HepG2 (cell line): Measurements from ENCODE around the gene ERFL. TPM values are rescaled to one million over a fixed set of nuclear protein-coding genes. Genes with fewer than 3 reads are reported as not detected.

Experiments used
- ATAC-seq: fragments of 200-7000 bp; cut with Tn5 transposase; 3 replicates; pipeline ENCODE4 v1.9.1; 2020; ENCODE audit warnings: mild to moderate bottlenecking, moderate library complexity
- BruUV-seq: library from RNA; stranded (reverse); fragments of 400-500 nt; replicated peaks from 2 replicates; lab custom pipeline; 2021; lab: Mats Ljungman, UMichigan
- CTCF ChIA-PET: fragments of 300-600 bp; formaldehyde crosslinking; extraction: SDS; loops from one replicate; lab custom pipeline; 2021; ENCODE audit warnings: low total read pairs, inconsistent platforms, low intra/inter-chr PET ratio; lab: Yijun Ruan, JAX
- POLR2A ChIA-PET: fragments of 350-600 bp; sonication (Branson Sonifier 250); formaldehyde crosslinking; loops from one replicate; lab custom pipeline; 2020; ENCODE audit warnings: antibody characterized with exemption, inconsistent platforms; lab: Yijun Ruan, JAX
- DNase-seq: peaks from one replicate; pipeline ENCODE4 v3.0.0-alpha.2; 2015; ENCODE audit warnings: low spot score
- FAIRE-seq: peaks from 3 replicates; lab custom pipeline; 2011; peaks lifted over from hg19 to GRCh38; lab: Jason Lieb, UNC
- H2AFZ ChIP-seq: one replicate; pipeline ENCODE4 v1.6.1; 2011; ENCODE audit warnings: low read length, inconsistent platforms
- H3K27ac ChIP-seq: fragments of 300-600 bp; 3 replicates; pipeline ENCODE4 v1.8.0; 2011; ENCODE audit warnings: mixed run types, mild to moderate bottlenecking, mixed read lengths, low read length, inconsistent platforms; ENCODE audit not compliant: insufficient read depth; ENCODE audit errors: extremely low read length
- H3K27me3 ChIP-seq, 2 experiments: fragments of 200-600 bp in 1 of 2; 2 replicates in 1 of 2; 3 replicates in 1 of 2; pipeline versions ENCODE4 v1.6.0 to v1.8.0; 2011; ENCODE audit warnings: low read length in 2 of 2, mild to moderate bottlenecking in 2 of 2, moderate library complexity in 2 of 2, inconsistent platforms in 1 of 2; ENCODE audit not compliant: insufficient read depth in 2 of 2, control insufficient read depth in 1 of 2
- H3K36me3 ChIP-seq, 2 experiments: fragments of 200-600 bp in 1 of 2; replicated peaks in 1 of 2; 2 replicates in 1 of 2; 3 replicates in 1 of 2; pipeline versions ENCODE4 v1.5.1 to v1.8.0; 2011; ENCODE audit warnings: low read length in 2 of 2, inconsistent platforms in 1 of 2; ENCODE audit not compliant: insufficient read depth in 2 of 2, control insufficient read depth in 1 of 2
- H3K4me1 ChIP-seq: 2 replicates; pipeline ENCODE4 v1.5.1; 2012; ENCODE audit warnings: low read length, inconsistent platforms; ENCODE audit not compliant: insufficient read depth
- H3K4me2 ChIP-seq: 2 replicates; pipeline ENCODE4 v1.6.0; 2011; ENCODE audit warnings: low read depth, low read length, inconsistent platforms
- H3K4me3 ChIP-seq, 3 experiments: fragments of 200-600 bp in 1 of 3; sonication (generic), shearing (Covaris generic) in 1 of 3; replicated peaks in 1 of 3; 2 replicates each; pipeline ENCODE4 v1.5.1; 2011 to 2016; ENCODE audit warnings: low read length in 3 of 3, inconsistent platforms in 2 of 3, low read depth in 2 of 3, mild to moderate bottlenecking in 2 of 3, control low read depth in 1 of 3, mixed read lengths in 1 of 3; ENCODE audit not compliant: insufficient read depth in 1 of 3
- H3K79me2 ChIP-seq: one replicate; pipeline ENCODE4 v1.6.1; 2011; ENCODE audit warnings: low read length, inconsistent platforms; ENCODE audit not compliant: insufficient read depth
- H3K9ac ChIP-seq: 2 replicates; pipeline ENCODE4 v1.6.0; 2011; ENCODE audit warnings: mild to moderate bottlenecking, low read depth, low read length, inconsistent platforms; ENCODE audit not compliant: insufficient read depth
- H3K9me3 ChIP-seq: 2 replicates; pipeline ENCODE4 v1.5.1; 2012; ENCODE audit warnings: mild to moderate bottlenecking, low read length
- H4K20me1 ChIP-seq: 2 replicates; pipeline ENCODE4 v1.6.0; 2011; ENCODE audit warnings: inconsistent platforms, mild to moderate bottlenecking, low read length, moderate library complexity; ENCODE audit not compliant: insufficient read depth
- ATF6 ChIP-seq: sonication (generic); formaldehyde crosslinking; conservative IDR thresholded peaks from 2 replicates; pipeline ENCODE4 v1.4.0; 2020; ENCODE audit warnings: missing genetic modification reagents
- CTCF ChIP-seq: sonication (generic); formaldehyde crosslinking; IDR thresholded peaks from 2 replicates; pipeline ENCODE4 v1.5.0; 2020; ENCODE audit warnings: mild to moderate bottlenecking, missing genetic modification reagents, moderate library complexity
- FOXK2 ChIP-seq: fragments of 450-650 bp; IDR thresholded peaks from 2 replicates; pipeline ENCODE4 v1.6.1; 2016
- IRF2 ChIP-seq: IDR thresholded peaks from 2 replicates; pipeline ENCODE4 v1.6.1; 2018; ENCODE audit warnings: missing genetic modification reagents, missing compliant biosample characterization
- IRX3 ChIP-seq: sonication (generic); formaldehyde crosslinking; IDR thresholded peaks from 2 replicates; pipeline ENCODE4 v1.8.1; 2023; ENCODE audit warnings: mild to moderate bottlenecking, low read depth, missing genetic modification reagents, borderline replicate concordance
- JUN ChIP-seq: sonication (generic); formaldehyde crosslinking; IDR thresholded peaks from 2 replicates; pipeline ENCODE4 v1.4.0; 2020; ENCODE audit warnings: mild to moderate bottlenecking, missing genetic modification reagents
- SMARCE1 ChIP-seq: fragments of 450-650 bp; IDR thresholded peaks from 2 replicates; pipeline ENCODE4 v1.6.1; 2017; ENCODE audit warnings: borderline replicate concordance
- STAG1 ChIP-seq: sonication (generic); formaldehyde crosslinking; IDR thresholded peaks from 2 replicates; pipeline ENCODE4 v1.4.0; 2020; ENCODE audit warnings: missing genetic modification reagents
- XRCC5 ChIP-seq: fragments of 200-400 bp; formaldehyde crosslinking; optimal IDR thresholded peaks from 2 replicates; pipeline ENCODE3; 2017; ENCODE audit warnings: mild to moderate bottlenecking, low read length
- YY1 ChIP-seq: IDR thresholded peaks from 2 replicates; pipeline ENCODE4 v1.6.1; 2011; ENCODE audit warnings: low read length, low read depth, moderate library complexity, mild to moderate bottlenecking; ENCODE audit not compliant: insufficient read depth, insufficient replicate concordance
- ZBTB3 ChIP-seq: sonication (generic); formaldehyde crosslinking; IDR thresholded peaks from 2 replicates; pipeline ENCODE4 v1.4.0; 2020; ENCODE audit warnings: low read depth, mild to moderate bottlenecking, moderate library complexity, missing genetic modification reagents, borderline replicate concordance
- ZFY ChIP-seq: sonication (generic); formaldehyde crosslinking; IDR thresholded peaks from 2 replicates; pipeline ENCODE4 v1.4.0; 2020; ENCODE audit warnings: missing genetic modification reagents
- ZNF282 ChIP-seq: fragments of 450-650 bp; IDR thresholded peaks from 2 replicates; pipeline ENCODE4 v1.6.1; 2018; ENCODE audit not compliant: partially characterized antibody
- ZNF33A ChIP-seq: sonication (generic); formaldehyde crosslinking; IDR thresholded peaks from 2 replicates; pipeline ENCODE4 v1.5.1; 2020; ENCODE audit warnings: missing genetic modification reagents, mild to moderate bottlenecking, moderate library complexity, borderline replicate concordance
- ZNF558 ChIP-seq: sonication (generic); formaldehyde crosslinking; IDR thresholded peaks from 2 replicates; pipeline ENCODE4 v1.9.0; 2022; ENCODE audit warnings: mild to moderate bottlenecking, missing genetic modification reagents, borderline replicate concordance
- ZNF572 ChIP-seq: sonication (generic); formaldehyde crosslinking; IDR thresholded peaks from 2 replicates; pipeline ENCODE4 v1.5.1; 2020; ENCODE audit warnings: mild to moderate bottlenecking, missing genetic modification reagents
- ZNF576 ChIP-seq: sonication (generic); formaldehyde crosslinking; IDR thresholded peaks from 2 replicates; pipeline ENCODE4 v1.4.0; 2020; ENCODE audit warnings: mild to moderate bottlenecking, missing genetic modification reagents
- ZNF710 ChIP-seq: sonication (generic); formaldehyde crosslinking; IDR thresholded peaks from 2 replicates; pipeline ENCODE4 v1.5.0; 2020; ENCODE audit warnings: mild to moderate bottlenecking, missing genetic modification reagents, borderline replicate concordance
- ZNF780A ChIP-seq: sonication (generic); formaldehyde crosslinking; IDR thresholded peaks from 2 replicates; pipeline ENCODE4 v1.8.0; 2022; ENCODE audit warnings: mild to moderate bottlenecking, missing genetic modification reagents, moderate library complexity
- WGBS: methylation state at CpG from one replicate; pipeline ENCODE4 v1.1.6; 2017; ENCODE audit warnings: low lambda C conversion rate; 5-methylcytosine and 5-hydroxymethylcytosine counted together
- in situ Hi-C: cut with HindIII; loops from 2 replicates; pipeline ENCODE4 v1.10.0; 2017; ENCODE audit warnings: low pct_unique_long_range_greater_than_20kb; ENCODE audit not compliant: extremely low pct_ligation_motif_present
- intact Hi-C: fragments of 100-400 bp; cut with micrococcal nuclease; formaldehyde crosslinking; loops from one replicate; pipeline ENCODE4 v1.10.0; 2022; ENCODE audit not compliant: unreplicated experiment
- polyA plus RNA-seq, 8 experiments: library from polyadenylated mRNA; depleted of rRNA in 3 of 8; stranded (reverse) in 7 of 8; unstranded in 1 of 8; fragments of >200 nt; fragmentation: Illumina TruSeq in 4 of 8; extraction: Trizol in 4 of 8; gene quantifications; 2 replicates each; pipeline versions ENCODE4 v1.2.1 to v1.2.3, GENCODE V29; 2011 to 2016; ENCODE audit warnings: low read depth in 4 of 8, missing spikeins in 1 of 8, mixed read lengths in 1 of 8; ENCODE audit not compliant: insufficient read depth in 1 of 8
- total RNA-seq, 5 experiments: library from RNA; depleted of rRNA; stranded (reverse); fragments of >200 nt; fragmentation: Illumina TruSeq; extraction: Trizol; gene quantifications; 2 replicates each; pipeline ENCODE4 v1.2.3, GENCODE V29; 2016; ENCODE audit warnings: low read depth in 1 of 5

The ERFL gene
- total and polyA plus RNA-seq, 2 of the 13 experiments (the other 11 are each of a cell fraction or from before 2014, with no cell fraction given), result not detected

GRCh38 chr19:41955521-41955920 lies 27.3 kb upstream of the ERFL start (continued):
- TF ChIP-seq JUN (CRISPR knock-in tag) (no peak), ZNF33A (CRISPR knock-in tag) (no peak), YY1 (no peak), ZNF282 (no peak), IRX3 (CRISPR knock-in tag) (no peak), ZNF780A (no peak), IRF2 (CRISPR knock-in tag) (no peak), SMARCE1 (no peak)

GRCh38 chr19:41951686-41952172 lies 23.5 kb upstream of the ERFL start:
- Histone ChIP-seq H2AFZ (no peak overlapping the region), H3K9me3 (no peaks in the 10 kb centered on the region), H3K9ac (no peak overlapping the region), H3K4me1 (no peaks in the 10 kb centered on the region), H3K79me2 (no peaks in the 10 kb centered on the region), H4K20me1 (no peaks in the 10 kb centered on the region), H3K4me2 (0 out of 2 replicates have a peak overlapping the region, but pooled peaks have one; percentile 12), H3K36me3 (no peaks in the 10 kb centered on the region), H3K4me3 (no peak overlapping the region), H3K27ac (no peak overlapping the region), H3K27me3 (no peaks in the 10 kb centered on the region)
- ChIA-PET POLR2A (no interaction called here), CTCF (interaction anchor here (1.5 to 1.9 kb wide), 2 partner anchors 64 to 79 kb away, joined by 7 to 14 read pairs; no protein-coding TSS in a partner anchor)
- ATAC-seq (peak; percentile 87), DNase-seq (peak; percentile 58), FAIRE-seq (peak; percentile 61)
- no TSS peak for BruUV-seq
- in situ Hi-C loops, result no loop called here
- 10% methylated on average over 9 of the region's 12 CpGs for WGBS
- intact Hi-C loops, result loop anchor here (2.0 to 10.0 kb wide), 2 partner anchors 79 to 157 kb away; partner anchors contain the start of gene CEACAM3
- TF ChIP-seq ZBTB3 (CRISPR knock-in tag) (no peak), FOXK2 (no peak), CTCF (CRISPR knock-in tag) (peak; percentile 93), ZNF558 (CRISPR knock-in tag) (no peak), STAG1 (peak; percentile 87), ZFY (CRISPR knock-in tag) (no peak), ZNF572 (0 out of 2 replicates have a peak, but pooled peaks have one; percentile 34), ZNF576 (CRISPR knock-in tag) (no peak), XRCC5 (peak; percentile 74), ATF6 (CRISPR knock-in tag) (no peak), ZNF710 (CRISPR knock-in tag) (no peak)
